Lung (tissue), 12 donors: ENCODE results near the gene NKAIN2. TPM values are rescaled to one million over a fixed set of nuclear protein-coding genes. Genes with fewer than 3 reads are reported as not detected.
"Not testable (repeated sequence)": the region's sequence is repeated elsewhere in the genome, so short reads cannot be mapped to it uniquely, and the experiment has no call there.

Source experiments
- ATAC-seq: fragments of 200-7000 bp; cut with Tn5 transposase; one replicate; pipeline ENCODE4 v1.9.1; 2020; ENCODE audit warnings: moderate number of reproducible peaks; ENCODE audit not compliant: insufficient read depth, low FRiP score
- DNase-seq, 3 donors: peaks; one replicate each; pipeline ENCODE4 v3.0.0-alpha.2; 2013 to 2017
- H3K27ac ChIP-seq, 2 donors: one replicate each; pipeline ENCODE4 v1.5.1; 2013; ENCODE audit warnings: mild to moderate bottlenecking in 2 of 2, moderate library complexity in 2 of 2, control low read depth in 1 of 2, inconsistent platforms in 1 of 2, low read depth in 1 of 2, low read length in 1 of 2
- H3K27me3 ChIP-seq, 3 donors: one replicate each; pipeline ENCODE4 v1.5.1; 2013; ENCODE audit warnings: low read length in 2 of 3; ENCODE audit not compliant: control insufficient read depth in 3 of 3, insufficient read depth in 3 of 3
- H3K36me3 ChIP-seq, 4 donors: one replicate each; pipeline ENCODE4 v1.5.1; 2013; ENCODE audit warnings: low read length in 4 of 4, mild to moderate bottlenecking in 1 of 4, moderate library complexity in 1 of 4; ENCODE audit not compliant: control insufficient read depth in 4 of 4, insufficient read depth in 4 of 4
- H3K4me1 ChIP-seq, 5 donors: one replicate each; pipeline ENCODE4 v1.5.1; 2013; ENCODE audit warnings: low read length in 5 of 5, mild to moderate bottlenecking in 2 of 5, moderate library complexity in 1 of 5; ENCODE audit not compliant: control insufficient read depth in 5 of 5, insufficient read depth in 5 of 5
- H3K4me3 ChIP-seq: one replicate; pipeline ENCODE4 v1.5.1; 2013; ENCODE audit warnings: mild to moderate bottlenecking, control low read depth, moderate library complexity
- H3K9ac ChIP-seq, 2 donors: one replicate each; pipeline ENCODE4 v1.5.1; 2013; ENCODE audit warnings: low read length in 2 of 2, control low read depth in 1 of 2; ENCODE audit not compliant: insufficient read depth in 1 of 2
- H3K9me3 ChIP-seq, 4 donors: one replicate each; pipeline ENCODE4 v1.5.1; 2013; ENCODE audit warnings: low read length in 3 of 4, mild to moderate bottlenecking in 1 of 4, moderate library complexity in 1 of 4; ENCODE audit not compliant: control insufficient read depth in 4 of 4, insufficient read depth in 3 of 4
- CTCF ChIP-seq: IDR thresholded peaks from 2 replicates; pipeline ENCODE4 v1.5.1; 2012; ENCODE audit warnings: mild to moderate bottlenecking; ENCODE audit errors: control extremely low read depth, extremely low read depth
- WGBS, 2 donors: extraction: QIAGEN DNeasy Blood & Tissue Kit; methylation state at CpG; one replicate each; pipeline ENCODE4 v1.1.7; 2013; 5-methylcytosine and 5-hydroxymethylcytosine counted together
- polyA plus RNA-seq, 2 donors: library from polyadenylated mRNA; stranded (reverse); fragments of 200-250 nt; gene quantifications; one replicate each; pipeline ENCODE4 v1.2.1, GENCODE V29; 2013
- total RNA-seq, 2 donors: library from RNA; depleted of rRNA in 1 of 2; stranded (reverse); fragments of >200 nt in 1 of 2; gene quantifications; one replicate each; pipeline ENCODE4 v1.2.1, GENCODE V29; 2014 to 2021
- donor health status: control.
- donor health status: control.
- donor health status: Bipolar disorder and iron deficiency.
- donor health status: healthy.
- donor health status: DM: yes; HTN: yes; CAD: no.

The NKAIN2 gene
- total and polyA plus RNA-seq, 4 donors = 0.01 to 4.4 TPM; not detected in 2

- no peaks in the 10 kb centered on the region for H3K36me3 ChIP-seq
- H3K27ac ChIP-seq = no peak overlapping the region
- DNase-seq (peak in 2 of 3 donors; percentile 28 to 63), ATAC-seq (no peak)
- peaks cover 0 to 15% (median 4%) of the 10 kb centered on the region in 5 donors for H3K4me1 ChIP-seq
- no peaks in the 10 kb centered on the region for H3K27me3 ChIP-seq
- no peak overlapping the region for H3K4me3 ChIP-seq
- no peak overlapping the region for H3K9ac ChIP-seq
- no peak for TF ChIP-seq CTCF
- H3K9me3 ChIP-seq = no peaks in the 10 kb centered on the region
Measured at GRCh38 chr6:124723671-124724070, 920.0 kb downstream of the NKAIN2 start.

DNA sequence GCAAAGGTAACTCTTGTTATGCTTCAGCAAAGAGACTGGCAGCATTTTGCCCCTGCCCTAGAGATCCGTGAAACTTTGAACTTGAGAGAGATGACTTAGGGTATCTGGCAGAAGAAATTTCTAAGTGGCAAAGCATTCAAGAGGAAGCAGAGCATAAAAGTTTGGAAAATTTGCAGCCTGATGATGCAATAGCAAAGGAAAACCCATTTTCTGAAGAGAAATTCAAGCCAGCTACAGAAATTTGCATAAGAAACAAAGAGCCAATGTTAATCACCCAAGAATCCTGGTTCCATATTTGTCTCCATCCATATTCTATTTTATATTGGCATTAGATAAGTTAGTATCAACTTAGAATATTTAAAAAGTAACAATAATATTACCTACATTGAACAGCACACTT is 934.1 kb downstream of the NKAIN2 start:
- not testable (repeated sequence) for H3K27ac ChIP-seq, H3K27me3 ChIP-seq, DNase-seq, ATAC-seq, H3K36me3 ChIP-seq, H3K9me3 ChIP-seq, H3K4me3 ChIP-seq, H3K4me1 ChIP-seq, H3K9ac ChIP-seq
- 89 to 93% methylated on average over 1 of the region's 1 CpG for WGBS, 2 donors

DNA sequence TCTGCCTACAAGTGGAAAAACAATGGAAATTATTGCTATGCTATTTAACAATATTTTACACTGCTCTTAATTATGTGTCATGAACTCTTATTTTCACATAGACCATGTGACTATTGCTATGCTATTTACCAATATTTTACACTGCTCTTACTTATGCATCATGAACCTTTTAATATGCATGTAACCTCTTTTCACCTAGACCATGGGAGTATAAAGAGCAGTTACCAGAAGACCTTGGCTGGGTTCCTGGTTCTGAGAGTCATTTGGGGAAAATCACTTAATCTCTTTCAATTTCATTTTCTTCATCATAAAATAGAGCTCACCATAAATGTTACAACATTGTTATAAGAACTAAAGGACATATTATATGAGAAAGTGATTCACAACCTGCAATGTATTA is 934.8 kb downstream of the NKAIN2 start:
- ATAC-seq = no peak
- peaks cover 0 to 3% (median 0%) of the 10 kb centered on the region in 4 donors for H3K9me3 ChIP-seq
- H3K27ac ChIP-seq = no peak overlapping the region

DNA sequence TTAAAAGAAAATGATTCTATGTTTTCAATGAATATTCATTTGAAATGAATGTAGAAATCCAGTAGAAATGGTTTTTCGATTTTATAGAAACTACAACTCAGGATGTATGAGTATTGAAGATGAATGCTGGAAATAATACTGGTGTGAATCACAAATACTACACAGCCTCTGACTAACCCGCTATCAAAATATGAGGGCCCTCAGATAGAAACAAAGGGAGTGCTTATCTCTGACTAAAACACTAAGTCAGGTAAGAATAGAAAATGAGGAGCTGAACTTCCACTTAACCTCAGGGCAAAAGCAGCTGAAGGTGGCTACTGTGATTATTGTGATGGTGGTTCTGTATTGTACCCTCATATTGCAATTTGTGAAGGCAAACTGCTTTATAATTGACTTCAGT is 937.7 kb downstream of the NKAIN2 start:
- no peak overlapping the region for H3K4me3 ChIP-seq
- no peak overlapping the region for H3K9ac ChIP-seq
- ATAC-seq (no peak), DNase-seq (no peak)
- no peak for TF ChIP-seq CTCF
- no peaks in the 10 kb centered on the region for H3K9me3 ChIP-seq
- WGBS, 2 donors = 91 to 92% methylated on average over 2 of the region's 2 CpGs
- no peak overlapping the region for H3K27ac ChIP-seq
- no peaks in the 10 kb centered on the region for H3K4me1 ChIP-seq
- no peaks in the 10 kb centered on the region for H3K27me3 ChIP-seq
- H3K36me3 ChIP-seq = no peaks in the 10 kb centered on the region

More for the DNA sequence above, 934.8 kb downstream of the NKAIN2 start:
- Histone ChIP-seq H3K9ac (no peak overlapping the region), H3K4me1 (no peaks in the 10 kb centered on the region), H3K36me3 (no peaks in the 10 kb centered on the region), H3K4me3 (no peak overlapping the region), H3K27me3 (no peaks in the 10 kb centered on the region)
- DNase-seq = no peak
- no peak for TF ChIP-seq CTCF
